Mesothelial cell of epicardium (in vitro differentiated cells): ENCODE results near the gene PRKN. TPM values are rescaled to one million over a fixed set of nuclear protein-coding genes. Genes with fewer than 3 reads are reported as not detected.

ENCODE experiments used
- DNase-seq, 2 experiments: peaks; one replicate each; pipeline ENCODE4 v3.0.0; 2021; ENCODE audit warnings: low spot score in 2 of 2; ENCODE audit not compliant: unreplicated experiment in 2 of 2
- H3K27ac Mint-ChIP-seq: 2 replicates; pipeline ENCODE4 v1.8.0; 2021; ENCODE audit warnings: mixed read lengths
- H3K27me3 Mint-ChIP-seq: 2 replicates; pipeline ENCODE4 v1.8.0; 2021; ENCODE audit warnings: low read depth, mixed read lengths
- H3K36me3 Mint-ChIP-seq: 2 replicates; pipeline ENCODE4 v1.8.0; 2021; ENCODE audit warnings: mixed read lengths
- H3K4me1 Mint-ChIP-seq: 2 replicates; pipeline ENCODE4 v1.8.0; 2021; ENCODE audit warnings: mixed read lengths
- H3K4me3 Mint-ChIP-seq: 2 replicates; pipeline ENCODE4 v1.8.0; 2021; ENCODE audit warnings: mild to moderate bottlenecking, moderate library complexity, mixed read lengths
- H3K9me3 Mint-ChIP-seq: 2 replicates; pipeline ENCODE4 v1.8.0; 2021; ENCODE audit warnings: mixed read lengths
- CTCF ChIP-seq: fragments of 200-600 bp; sonication (generic); IDR thresholded peaks from one replicate; pipeline ENCODE4 v1.5.0; 2021; ENCODE audit warnings: antibody characterized with exemption; ENCODE audit not compliant: unreplicated experiment
- total RNA-seq: library from RNA; stranded (reverse); gene quantifications from 3 replicates; pipeline ENCODE4 v1.2.1, GENCODE V29; 2021

The PRKN gene
- total RNA-seq, 1 donor from 2014 or later = 7.6 TPM

GRCh38 chr6:162116902-162117525 is 610.6 kb downstream of the PRKN start:
- Mint-ChIP-seq H3K4me3 (no peak overlapping the region), H3K27me3 (peaks cover 2% of the 10 kb centered on the region), H3K36me3 (peaks cover 2% of the 10 kb centered on the region), H3K27ac (no peak overlapping the region), H3K4me1 (peaks cover 22% of the 10 kb centered on the region), H3K9me3 (peaks cover 6% of the 10 kb centered on the region)
- TF ChIP-seq CTCF = no peak
- no peak for DNase-seq

- no peaks in the 10 kb centered on the region for H3K4me1 Mint-ChIP-seq
- no peak overlapping the region for H3K4me3 Mint-ChIP-seq
- no peaks in the 10 kb centered on the region for H3K27me3 Mint-ChIP-seq
- H3K9me3 Mint-ChIP-seq = peaks cover 6% of the 10 kb centered on the region
- no peak for DNase-seq
- peaks cover 2% of the 10 kb centered on the region for H3K36me3 Mint-ChIP-seq
- no peak overlapping the region for H3K27ac Mint-ChIP-seq
- no peak for TF ChIP-seq CTCF
Observed at GRCh38 chr6:162109480-162110050, 618.0 kb downstream of the PRKN start.

- peaks cover under 1% of the 10 kb centered on the region for H3K9me3 Mint-ChIP-seq
- no peaks in the 10 kb centered on the region for H3K36me3 Mint-ChIP-seq
- no peaks in the 10 kb centered on the region for H3K27me3 Mint-ChIP-seq
- no peak for TF ChIP-seq CTCF
- no peaks in the 10 kb centered on the region for H3K4me1 Mint-ChIP-seq
- no peak for DNase-seq
- H3K4me3 Mint-ChIP-seq = no peak overlapping the region
- H3K27ac Mint-ChIP-seq = no peak overlapping the region
Observed at GRCh38 chr6:162108041-162108440, 619.5 kb downstream of the PRKN start.

- Mint-ChIP-seq H3K4me1 (no peaks in the 10 kb centered on the region), H3K4me3 (no peak overlapping the region), H3K27me3 (no peaks in the 10 kb centered on the region), H3K27ac (no peak overlapping the region), H3K36me3 (no peaks in the 10 kb centered on the region), H3K9me3 (peaks cover 5% of the 10 kb centered on the region)
- TF ChIP-seq CTCF = no peak
- no peak for DNase-seq
Observed at GRCh38 chr6:162100096-162100495, 627.5 kb downstream of the PRKN start.

GRCh38 chr6:162099685-162100084 is 627.9 kb downstream of the PRKN start:
- TF ChIP-seq CTCF = no peak
- Mint-ChIP-seq H3K4me1 (no peaks in the 10 kb centered on the region), H3K9me3 (peaks cover 5% of the 10 kb centered on the region), H3K27me3 (no peaks in the 10 kb centered on the region), H3K36me3 (no peaks in the 10 kb centered on the region), H3K4me3 (no peak overlapping the region), H3K27ac (no peak overlapping the region)
- no peak for DNase-seq
